Motor neuron (in vitro differentiated cells): Measurements from ENCODE around the gene TAF11. TPM values are rescaled to one million over a fixed set of nuclear protein-coding genes. Genes with fewer than 3 reads are reported as not detected.
"Not testable (repeated sequence)": the region's sequence is repeated elsewhere in the genome, so short reads cannot be mapped to it uniquely, and the experiment has no call there.

Experiments used
- ATAC-seq, 8 experiments: fragments of 200-7000 bp; cut with Tn5 transposase; replicated peaks in 6 of 8; 2 replicates each; pipeline ENCODE4 v1.8.0; 2021; ENCODE audit warnings: mild to moderate bottlenecking in 8 of 8, moderate library complexity in 8 of 8
- H3K27ac ChIP-seq, 2 donors: fragments of 250-450 bp; sonication (Bioruptor Pico); 2 replicates each; pipeline ENCODE4 v1.9.0; 2021; ENCODE audit warnings: antibody characterized with exemption in 2 of 2, mild to moderate bottlenecking in 2 of 2, moderate library complexity in 1 of 2
- H3K4me1 ChIP-seq, 2 donors: fragments of 250-450 bp; sonication (Bioruptor Pico); replicated peaks in 1 of 2; 2 replicates each; pipeline ENCODE4 v1.6.1; 2021; ENCODE audit warnings: antibody characterized with exemption in 2 of 2, mild to moderate bottlenecking in 2 of 2, moderate library complexity in 1 of 2
- H3K4me3 ChIP-seq, 5 donors: fragments of 250-450 bp; sonication (Bioruptor Pico); 2 replicates each; pipeline ENCODE4 v1.9.0; 2021; ENCODE audit warnings: antibody characterized with exemption in 5 of 5, mild to moderate bottlenecking in 5 of 5, moderate library complexity in 4 of 5
- WGBS, 10 experiments: fragments of 450-650 bp; shearing (Covaris generic); methylation state at CpG; one replicate each; pipeline ENCODE4 v1.0.0; 2022; 5-methylcytosine and 5-hydroxymethylcytosine counted together
- in situ Hi-C, 9 experiments: fragments of 400-800 bp; cut with MboI; loops; one replicate each; pipeline ENCODE4 v1.15.0; 2021; ENCODE audit warnings: low sequenced_read_pairs in 9 of 9, low pct_unique_long_range_greater_than_20kb in 2 of 9; ENCODE audit not compliant: unreplicated experiment in 9 of 9
- total RNA-seq, 8 experiments: library from RNA; unstranded; fragments of 300-600 nt; gene quantifications; 2 replicates each; pipeline versions ENCODE4 v1.2.3 to v1.2.4, GENCODE V29; 2022

Gene TAF11
- total RNA-seq, 8 experiments from 2014 or later = 29.7 to 59.5 (median 39.1) TPM

DNA sequence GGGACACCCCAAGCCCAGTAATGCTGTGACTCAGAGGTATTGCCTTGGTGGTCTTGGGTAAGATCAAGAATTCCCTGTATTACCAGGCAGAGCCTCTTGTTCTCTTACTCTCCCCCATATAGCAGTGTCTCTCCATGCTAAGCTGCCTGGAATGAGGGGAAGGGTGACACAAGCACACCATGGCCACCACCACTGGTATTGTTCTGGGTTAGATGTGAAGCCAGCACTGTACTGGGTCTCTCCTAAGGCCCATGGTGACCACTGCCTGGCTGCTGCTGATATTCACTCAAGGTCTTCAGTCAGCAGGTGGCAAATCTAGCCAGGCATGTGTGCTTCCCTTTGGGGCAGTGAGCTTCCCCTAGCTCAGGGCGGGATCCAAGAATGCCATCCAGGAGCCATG, 36.5 kb downstream of the TAF11 start:
- in situ Hi-C loops = no loop called here
- no peak for ATAC-seq
- H3K27ac ChIP-seq = no peak overlapping the region
- no peaks in the 10 kb centered on the region for H3K4me1 ChIP-seq
- WGBS, 10 experiments = 80 to 100% (median 80%) methylated on average over 1 of the region's 1 CpG; no CpG with 5 or more reads in 7 of the 10 experiments
- H3K4me3 ChIP-seq = no peak overlapping the region

DNA sequence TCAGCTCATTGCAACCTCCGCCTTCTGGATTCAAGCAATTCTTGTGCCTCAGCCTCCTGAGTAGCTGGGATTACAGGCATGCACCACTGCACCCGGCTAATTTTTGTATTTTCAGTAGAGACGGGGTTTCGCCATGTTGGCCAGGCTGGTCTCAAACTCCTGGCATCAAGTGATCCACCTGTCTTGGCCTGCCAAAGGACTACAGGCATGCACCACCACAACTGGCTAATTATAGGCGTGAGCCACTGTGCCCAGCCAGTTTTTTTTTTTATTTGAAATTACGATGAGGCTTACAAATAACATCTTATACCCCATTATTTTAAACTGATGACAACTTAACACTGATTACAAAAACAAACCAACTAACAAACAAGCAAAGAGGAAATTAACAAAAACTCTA, 38.8 kb downstream of the TAF11 start:
- in situ Hi-C loops, ATAC-seq, H3K4me3 ChIP-seq, H3K4me1 ChIP-seq, H3K27ac ChIP-seq: not testable (repeated sequence)
- 74 to 100% (median 93%) methylated on average over 1 to 6 of the region's 6 CpGs; no CpG with 5 or more reads in 1 of the 10 experiments for WGBS, 10 experiments

DNA sequence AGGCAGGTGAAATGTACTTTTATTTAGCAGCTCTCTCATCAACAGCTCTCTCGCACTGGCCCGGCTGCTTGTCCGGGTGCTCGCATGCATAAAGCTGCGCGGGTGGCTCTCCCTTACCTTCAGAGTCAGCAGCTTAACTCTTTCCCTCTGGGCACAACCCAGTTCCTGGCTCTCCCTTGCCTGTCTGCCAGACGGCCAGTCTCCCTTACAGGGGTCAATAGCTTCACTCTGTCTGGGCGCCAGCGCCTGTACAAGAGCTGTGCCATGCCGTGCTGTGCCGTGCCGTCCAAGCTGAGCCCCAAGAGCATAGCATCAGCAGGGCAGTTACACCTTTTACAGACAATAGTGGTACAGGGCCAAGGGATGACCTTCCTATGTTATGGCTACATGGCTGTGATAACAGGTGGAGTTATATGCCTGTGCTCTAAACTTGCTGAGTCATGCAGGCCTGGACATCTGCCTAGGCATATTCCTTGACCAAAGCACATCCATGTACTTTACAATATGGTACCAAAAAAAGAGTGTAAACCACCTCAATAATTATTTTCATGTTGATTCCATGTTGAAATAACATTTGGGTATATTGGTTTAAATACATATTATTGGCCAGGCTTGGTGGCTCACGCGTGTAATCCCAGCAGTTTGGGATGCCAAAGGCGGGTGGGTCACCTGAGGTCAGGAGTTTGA, 48.0 kb downstream of the TAF11 start:
- in situ Hi-C loops = no loop called here
- no peak overlapping the region for H3K4me3 ChIP-seq
- no peaks in the 10 kb centered on the region for H3K4me1 ChIP-seq
- ATAC-seq = peak in 2 of 8 experiments; percentile 29 to 55
- H3K27ac ChIP-seq = no peak overlapping the region
- 17 to 100% (median 85%) methylated on average over 1 to 12 of the region's 15 CpGs; no CpG with 5 or more reads in 1 of the 10 experiments for WGBS, 10 experiments

DNA sequence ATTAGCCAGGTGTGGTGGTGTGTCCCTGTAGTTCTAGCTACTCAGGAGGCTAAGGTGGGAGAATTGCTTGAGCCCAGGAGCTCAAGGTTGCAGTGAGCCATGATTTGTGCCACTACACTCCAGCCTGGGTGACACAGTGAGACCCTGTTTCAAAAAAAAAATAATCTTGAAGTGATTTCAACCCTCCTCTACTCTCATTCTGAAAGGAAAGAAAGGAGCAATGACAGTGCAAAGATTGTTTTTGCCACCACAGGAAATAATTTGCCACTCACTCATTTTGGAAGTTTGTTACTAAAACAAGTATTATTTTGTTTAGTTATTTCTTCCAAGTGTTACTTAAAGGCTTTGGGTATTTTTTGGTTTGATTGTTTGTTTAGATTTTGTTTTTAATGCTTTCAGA, 50.3 kb downstream of the TAF11 start:
- Histone ChIP-seq H3K4me3 (no peak overlapping the region), H3K4me1 (no peaks in the 10 kb centered on the region), H3K27ac (no peak overlapping the region)
- ATAC-seq = no peak
- in situ Hi-C loops = no loop called here

DNA sequence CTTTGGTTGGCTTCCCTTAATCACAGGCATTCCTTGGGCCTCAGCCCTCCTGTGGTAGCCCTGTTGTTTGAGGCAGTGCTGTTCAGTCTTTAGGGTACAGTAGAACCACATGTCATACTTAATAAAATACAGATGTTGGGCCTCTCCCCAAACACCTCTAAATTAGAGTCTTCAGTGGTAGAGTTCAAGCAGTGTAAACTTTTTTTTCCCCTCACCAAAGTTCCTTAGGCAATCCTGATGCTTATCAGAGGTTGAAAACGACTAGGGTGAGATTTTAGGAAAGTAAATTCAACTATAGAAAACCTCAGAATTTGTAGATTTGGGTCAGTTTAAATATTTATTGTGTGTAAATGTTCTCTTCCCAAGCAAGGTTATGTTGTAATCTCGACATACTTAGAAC, 51.4 kb downstream of the TAF11 start:
- Histone ChIP-seq H3K27ac (no peak overlapping the region), H3K4me1 (no peaks in the 10 kb centered on the region), H3K4me3 (no peak overlapping the region)
- 0 to 93% (median 80%) methylated on average over 1 to 2 of the region's 2 CpGs; no CpG with 5 or more reads in 1 of the 10 experiments for WGBS, 10 experiments
- in situ Hi-C loops = no loop called here
- peak in 1 of 8 experiments; percentile 20 for ATAC-seq

DNA sequence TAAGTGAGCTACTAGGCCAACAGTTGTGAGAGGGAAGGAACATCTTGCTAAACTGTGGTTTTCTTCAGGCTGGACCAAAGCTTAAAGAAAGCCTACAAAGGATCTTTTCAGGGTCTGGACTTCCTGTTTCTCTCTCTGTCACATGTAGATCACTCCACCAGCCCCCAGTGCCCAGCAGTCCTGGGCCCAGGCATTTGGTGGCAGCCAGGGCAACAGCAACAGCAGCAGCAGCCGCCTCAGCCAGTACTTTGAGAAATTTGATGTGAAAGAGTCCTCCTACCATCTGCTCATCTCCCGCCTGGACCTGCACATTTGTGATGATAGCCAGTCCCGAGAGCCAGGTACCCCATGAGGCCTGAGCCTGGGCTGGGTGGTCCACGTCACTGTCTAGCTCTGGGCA, 51.8 kb downstream of the TAF11 start:
- H3K27ac ChIP-seq = no peak overlapping the region
- WGBS, 10 experiments = 88 to 100% (median 100%) methylated on average over 1 to 3 of the region's 4 CpGs; no CpG with 5 or more reads in 4 of the 10 experiments
- no peak for ATAC-seq
- in situ Hi-C loops = no loop called here
- no peak overlapping the region for H3K4me3 ChIP-seq
- H3K4me1 ChIP-seq = no peaks in the 10 kb centered on the region

DNA sequence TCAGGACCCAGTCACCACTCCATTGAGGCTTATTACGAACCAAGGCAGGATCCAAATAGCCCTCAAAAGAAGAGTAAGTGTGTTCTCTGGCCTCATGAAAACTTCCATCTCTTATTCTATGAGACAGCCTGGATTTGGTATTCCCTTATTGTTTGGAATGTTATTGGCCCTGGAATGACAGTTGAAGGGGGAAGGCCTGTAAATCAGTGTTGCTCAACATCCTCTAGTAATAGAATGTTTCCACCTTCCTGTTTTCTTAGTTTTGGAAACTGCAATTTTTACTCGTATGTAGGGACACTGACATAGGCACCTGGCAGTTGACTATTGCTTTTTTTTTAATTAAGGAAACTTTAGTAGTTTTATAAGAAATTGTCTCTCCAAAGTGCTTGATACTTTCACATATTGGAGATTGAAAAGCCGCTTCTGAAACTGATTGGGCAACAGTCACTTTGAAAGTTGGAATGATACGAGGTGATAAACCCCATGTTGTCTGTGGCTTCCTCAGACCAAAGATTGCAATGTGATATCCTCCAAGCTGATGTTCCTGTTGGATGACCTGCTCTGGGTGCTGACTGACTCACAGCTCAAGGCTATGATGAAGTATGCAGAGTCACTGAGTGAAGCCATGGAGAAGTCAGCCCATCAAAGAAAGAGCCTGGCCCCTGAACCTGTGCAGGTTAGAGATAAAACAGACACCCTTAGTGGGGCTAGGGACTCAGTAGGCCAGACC, 52.9 kb downstream of the TAF11 start:
- H3K27ac ChIP-seq = no peak overlapping the region
- ATAC-seq = peak in 2 of 8 experiments; percentile 10 to 70
- in situ Hi-C loops = no loop called here
- 84 to 100% (median 100%) methylated on average over 1 to 4 of the region's 4 CpGs; no CpG with 5 or more reads in 1 of the 10 experiments for WGBS, 10 experiments
- H3K4me1 ChIP-seq = no peaks in the 10 kb centered on the region
- H3K4me3 ChIP-seq = no peak overlapping the region

DNA sequence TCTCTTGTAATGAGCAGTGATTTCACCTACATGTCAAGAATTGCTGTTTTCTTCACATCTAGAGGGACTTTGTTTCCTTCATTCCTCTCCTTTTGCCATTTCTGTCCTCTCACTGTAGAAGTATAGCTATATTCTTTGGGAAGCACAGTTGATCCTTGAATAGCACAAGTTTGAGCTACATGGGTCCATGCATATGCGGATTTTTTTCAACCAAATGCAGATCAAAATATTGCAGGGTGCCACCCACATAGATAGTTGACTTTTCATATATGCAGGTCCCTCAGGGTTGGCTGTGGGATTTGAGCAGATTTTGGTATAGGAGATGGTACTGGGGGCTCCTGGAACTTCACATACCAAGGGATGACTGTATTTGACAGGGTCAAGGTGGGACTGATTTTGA, 54.9 kb downstream of the TAF11 start:
- in situ Hi-C loops = no loop called here
- no peaks in the 10 kb centered on the region for H3K4me1 ChIP-seq
- no peak overlapping the region for H3K4me3 ChIP-seq
- 0 to 100% (median 69%) methylated on average over 1 of the region's 1 CpG; no CpG with 5 or more reads in 5 of the 10 experiments for WGBS, 10 experiments
- no peak overlapping the region for H3K27ac ChIP-seq
- peak in 3 of 8 experiments; percentile 50 to 54 (median 54) for ATAC-seq

DNA sequence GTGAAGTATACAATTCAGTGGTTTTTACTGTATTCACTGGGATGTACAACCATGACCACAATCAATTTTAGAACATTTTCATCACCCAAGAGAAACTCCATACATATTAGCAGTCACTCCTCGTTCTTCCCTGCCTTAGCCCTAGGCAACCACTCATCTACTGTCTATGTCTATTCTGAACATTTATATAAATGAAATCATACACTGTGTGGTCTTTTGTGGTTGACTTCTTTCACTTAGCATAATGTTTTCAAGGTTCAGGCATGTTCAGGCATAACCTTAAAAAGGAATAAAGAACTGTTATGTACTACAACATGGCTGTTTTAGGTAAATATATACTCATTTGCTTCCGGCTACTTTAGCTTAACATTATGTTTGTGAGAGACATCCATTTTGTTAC, 58.7 kb downstream of the TAF11 start:
- WGBS, 10 experiments = 10 to 90% (median 58%) methylated on average over 1 to 2 of the region's 2 CpGs; no CpG with 5 or more reads in 4 of the 10 experiments
- in situ Hi-C loops = no loop called here
- peak in 3 of 8 experiments; percentile 94 to 97 (median 95) for ATAC-seq

More for the DNA sequence above, 58.7 kb downstream of the TAF11 start:
- H3K27ac ChIP-seq = no peak overlapping the region
- no peak overlapping the region for H3K4me3 ChIP-seq
- H3K4me1 ChIP-seq = no peaks in the 10 kb centered on the region

Other genes with a start within 250 kb of the TAF11 start
- gene ILRUN, start 191.3 kb downstream of the TAF11 start, total RNA-seq = 10 to 100 TPM; 14.1 to 73.8 (median 23.5) TPM
- 100 to 1,000 TPM in 7 of 8 experiments, 10 to 100 TPM in 1; 93.2 to 222 (median 120) TPM for gene SNRPC, start 130.5 kb downstream of the TAF11 start, total RNA-seq
- gene BLTP3A, start 96.0 kb downstream of the TAF11 start, total RNA-seq = 10 to 100 TPM in 7 of 8 experiments, 1 to 10 TPM in 1; 9.4 to 17.0 (median 12.8) TPM
- 10 to 100 TPM; 19.7 to 46.3 (median 30.9) TPM for gene ANKS1A, start 1.2 kb upstream of the TAF11 start, total RNA-seq